ENCODE results near the gene CLMN. TPM values are rescaled to one million over a fixed set of nuclear protein-coding genes. Genes with fewer than 3 reads are reported as not detected.

Gene CLMN
- total RNA-seq, 2 donors from 2014 or later: 105 to 131 TPM

GRCh38 chr14:95167177-95167576 lies 152.5 kb downstream of the CLMN start:
- intact Hi-C loops (cut with DNase I): no loop called here
- H3K36me3 ChIP-seq: no peaks in the 10 kb centered on the region

DNA sequence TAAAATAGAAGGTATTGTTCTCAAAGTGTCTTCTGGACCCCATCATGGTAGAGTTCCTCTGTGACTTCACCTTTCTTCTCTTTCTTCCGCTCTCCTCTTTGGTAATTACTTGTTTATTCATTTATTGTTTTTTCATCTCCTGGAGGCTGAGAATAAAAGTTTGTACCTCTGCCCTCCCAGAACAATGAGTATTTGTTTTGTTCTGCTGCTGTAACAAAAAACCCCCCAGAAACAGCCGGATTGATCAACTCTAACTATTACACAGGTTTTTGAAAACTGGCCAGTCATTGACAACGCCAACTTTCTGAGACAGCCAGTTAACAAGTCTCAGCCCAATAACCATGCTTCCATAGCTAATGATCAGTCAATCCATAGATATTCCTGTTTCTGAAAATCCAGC lies 154.2 kb downstream of the CLMN start:
- TF ChIP-seq CTCF (IDR thresholded peaks at IDR 0.05): no peak

More at GRCh38 chr14:95167177-95167576, 152.5 kb downstream of the CLMN start:
- no peak overlapping the region for H3K4me3 ChIP-seq
- no peak for DNase-seq
- no peaks in the 10 kb centered on the region for H3K27me3 ChIP-seq
- TF ChIP-seq CTCF (IDR thresholded peaks at IDR 0.05): no peak
- no peaks in the 10 kb centered on the region for H3K9me3 ChIP-seq
- H3K4me1 ChIP-seq: no peaks in the 10 kb centered on the region
- no peak overlapping the region for H3K9ac ChIP-seq (ENCODE audit: low read depth in 2 of 2, low read length in 2 of 2)
- no peak overlapping the region for H3K27ac ChIP-seq

GRCh38 chr14:95164506-95164905 lies 155.2 kb downstream of the CLMN start:
- Histone ChIP-seq H3K27me3 (no peaks in the 10 kb centered on the region), H3K4me3 (no peak overlapping the region), H3K27ac (no peak overlapping the region), H3K36me3 (no peaks in the 10 kb centered on the region), H3K9me3 (no peaks in the 10 kb centered on the region), H3K9ac (ENCODE audit: low read depth in 2 of 2, low read length in 2 of 2) (no peak overlapping the region), H3K4me1 (no peaks in the 10 kb centered on the region)
- intact Hi-C loops (cut with DNase I): no loop called here
- no peak for DNase-seq
- no peak for TF ChIP-seq CTCF (IDR thresholded peaks at IDR 0.05)

More for the DNA sequence above, 154.2 kb downstream of the CLMN start:
- Histone ChIP-seq H3K9ac (ENCODE audit: low read depth in 2 of 2, low read length in 2 of 2) (no peak overlapping the region), H3K36me3 (no peaks in the 10 kb centered on the region), H3K4me3 (no peak overlapping the region), H3K27ac (no peak overlapping the region), H3K27me3 (no peaks in the 10 kb centered on the region), H3K9me3 (no peaks in the 10 kb centered on the region), H3K4me1 (no peaks in the 10 kb centered on the region)
- DNase-seq: no peak
- intact Hi-C loops (cut with DNase I): no loop called here

- no peak overlapping the region for H3K4me3 ChIP-seq
- no peak for DNase-seq
- TF ChIP-seq CTCF (IDR thresholded peaks at IDR 0.05): no peak
- no peak overlapping the region for H3K27ac ChIP-seq
- no peaks in the 10 kb centered on the region for H3K4me1 ChIP-seq
- H3K9me3 ChIP-seq: no peaks in the 10 kb centered on the region
- H3K9ac ChIP-seq (ENCODE audit: low read depth in 2 of 2, low read length in 2 of 2): no peak overlapping the region
- no peaks in the 10 kb centered on the region for H3K27me3 ChIP-seq
- intact Hi-C loops (cut with DNase I): no loop called here
- H3K36me3 ChIP-seq: no peaks in the 10 kb centered on the region
These were observed 156.0 kb downstream of the CLMN start for GRCh38 chr14:95163666-95164065.

- DNase-seq: no peak
- no peaks in the 10 kb centered on the region for H3K27me3 ChIP-seq
- H3K4me3 ChIP-seq: no peak overlapping the region
- no peaks in the 10 kb centered on the region for H3K9me3 ChIP-seq
- no peak overlapping the region for H3K27ac ChIP-seq
- H3K4me1 ChIP-seq: peaks cover 5% of the 10 kb centered on the region
- H3K9ac ChIP-seq (ENCODE audit: low read depth in 2 of 2, low read length in 2 of 2): no peak overlapping the region
- TF ChIP-seq CTCF (IDR thresholded peaks at IDR 0.05): no peak
- intact Hi-C loops (cut with DNase I): no loop called here
- H3K36me3 ChIP-seq: no peaks in the 10 kb centered on the region
These were observed 156.6 kb downstream of the CLMN start for GRCh38 chr14:95163132-95163531.

GRCh38 chr14:95162641-95163040 lies 157.1 kb downstream of the CLMN start:
- TF ChIP-seq CTCF (IDR thresholded peaks at IDR 0.05): no peak
- intact Hi-C loops (cut with DNase I): no loop called here

More at GRCh38 chr14:95162641-95163040, 157.1 kb downstream of the CLMN start:
- Histone ChIP-seq H3K9me3 (no peaks in the 10 kb centered on the region), H3K36me3 (no peaks in the 10 kb centered on the region), H3K9ac (ENCODE audit: low read depth in 2 of 2, low read length in 2 of 2) (no peak overlapping the region), H3K27ac (no peak overlapping the region), H3K27me3 (no peaks in the 10 kb centered on the region), H3K4me3 (no peak overlapping the region), H3K4me1 (peaks cover 7% of the 10 kb centered on the region)
- DNase-seq: no peak
